SJSA1 (cell line): ENCODE results near the gene PPFIA2. TPM values are rescaled to one million over a fixed set of nuclear protein-coding genes. Genes with fewer than 3 reads are reported as not detected.
A peak's percentile ranks its signal among the peaks of the same experiment; 100 is the strongest.

ENCODE experiments used
- DNase-seq, 2 experiments: peaks; one replicate each; pipeline ENCODE4 v3.0.0-alpha.2; 2015 to 2020; ENCODE audit warnings: low spot score in 2 of 2, low read depth in 1 of 2
- H3K27ac ChIP-seq: fragments of 250-450 bp; sonication (Bioruptor Pico); 2 replicates; pipeline ENCODE4 v1.5.1; 2020; ENCODE audit warnings: mild to moderate bottlenecking, moderate library complexity
- H3K27me3 ChIP-seq: fragments of 250-450 bp; sonication (Bioruptor Pico); replicated peaks from 2 replicates; pipeline ENCODE4 v1.5.1; 2020; ENCODE audit warnings: mild to moderate bottlenecking, moderate library complexity
- H3K36me3 ChIP-seq: fragments of 250-450 bp; sonication (Bioruptor Pico); 2 replicates; pipeline ENCODE4 v1.5.1; 2020; ENCODE audit warnings: mild to moderate bottlenecking
- H3K4me1 ChIP-seq: fragments of 250-450 bp; sonication (Bioruptor Pico); replicated peaks from 2 replicates; pipeline ENCODE4 v1.6.1; 2021; ENCODE audit warnings: mild to moderate bottlenecking
- H3K4me3 ChIP-seq: fragments of 250-450 bp; sonication (Bioruptor Pico); 2 replicates; pipeline ENCODE4 v1.5.1; 2020; ENCODE audit warnings: mild to moderate bottlenecking
- H3K9me3 ChIP-seq: fragments of 250-450 bp; sonication (Bioruptor Pico); replicated peaks from 2 replicates; pipeline ENCODE4 v1.5.1; 2020; ENCODE audit warnings: mild to moderate bottlenecking
- total RNA-seq: library from RNA; depleted of rRNA; stranded (reverse); fragments of >200 nt; shearing (Covaris generic); gene quantifications from 2 replicates; pipeline ENCODE4 v1.2.3, GENCODE V29; 2014

The PPFIA2 gene
- total RNA-seq, 1 experiment from 2014 or later: 0.47 TPM

DNA sequence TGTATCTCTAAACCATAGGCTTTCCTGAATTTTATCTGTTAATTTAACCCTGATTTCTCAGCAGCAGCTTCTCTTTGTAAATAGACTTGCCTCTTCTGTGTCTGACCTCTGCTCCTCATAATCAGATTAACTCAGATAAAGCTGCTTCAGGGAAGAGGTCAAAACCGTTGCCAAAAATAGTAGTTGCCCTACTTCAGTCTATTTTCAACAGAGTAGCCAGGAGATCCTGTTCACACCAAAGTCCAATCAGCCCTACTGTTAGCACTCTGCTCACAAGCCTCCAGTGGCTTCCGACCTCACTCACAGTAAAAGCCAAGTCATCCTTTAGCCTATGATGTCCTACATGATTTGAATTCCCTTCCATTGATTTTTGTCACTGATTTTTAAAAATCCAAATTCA lies 258.4 kb downstream of the PPFIA2 start:
- H3K27ac ChIP-seq: no peak overlapping the region
- no peak overlapping the region for H3K4me3 ChIP-seq
- no peaks in the 10 kb centered on the region for H3K27me3 ChIP-seq
- no peaks in the 10 kb centered on the region for H3K9me3 ChIP-seq
- no peak for DNase-seq
- H3K36me3 ChIP-seq: no peaks in the 10 kb centered on the region
- no peaks in the 10 kb centered on the region for H3K4me1 ChIP-seq

DNA sequence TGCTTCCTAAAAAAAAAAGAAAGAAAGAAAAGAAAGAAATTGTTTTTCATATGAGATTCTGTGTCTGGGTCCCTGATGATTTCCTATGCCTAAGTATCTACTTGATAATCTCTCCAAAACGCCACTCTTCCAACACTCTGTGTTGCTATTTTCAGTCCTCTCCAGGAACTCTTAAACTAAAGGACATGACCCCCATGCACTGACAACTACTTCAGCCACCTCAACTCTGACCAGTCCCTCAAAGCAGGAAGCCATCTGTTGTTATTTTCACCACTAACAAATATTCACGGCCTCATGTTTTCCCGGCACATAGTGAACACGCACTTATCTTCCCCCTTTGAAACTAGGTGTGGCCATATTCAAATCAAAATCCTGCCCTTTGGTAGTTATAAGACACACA lies 259.3 kb downstream of the PPFIA2 start:
- Histone ChIP-seq H3K36me3 (no peaks in the 10 kb centered on the region), H3K9me3 (no peaks in the 10 kb centered on the region), H3K4me1 (no peaks in the 10 kb centered on the region), H3K27me3 (no peaks in the 10 kb centered on the region), H3K4me3 (no peak overlapping the region), H3K27ac (no peak overlapping the region)
- DNase-seq: no peak

- H3K27ac ChIP-seq: no peak overlapping the region
- no peak overlapping the region for H3K4me3 ChIP-seq
- no peaks in the 10 kb centered on the region for H3K27me3 ChIP-seq
- no peak for DNase-seq
- H3K4me1 ChIP-seq: no peaks in the 10 kb centered on the region
- H3K36me3 ChIP-seq: no peaks in the 10 kb centered on the region
- no peaks in the 10 kb centered on the region for H3K9me3 ChIP-seq
Measured at GRCh38 chr12:81492131-81492720, 266.9 kb downstream of the PPFIA2 start.

GRCh38 chr12:81472934-81473333 lies 286.2 kb downstream of the PPFIA2 start:
- DNase-seq: no peak
- H3K36me3 ChIP-seq: no peaks in the 10 kb centered on the region
- no peaks in the 10 kb centered on the region for H3K9me3 ChIP-seq
- no peaks in the 10 kb centered on the region for H3K4me1 ChIP-seq
- no peaks in the 10 kb centered on the region for H3K27me3 ChIP-seq
- H3K4me3 ChIP-seq: no peak overlapping the region
- no peak overlapping the region for H3K27ac ChIP-seq

- H3K9me3 ChIP-seq: no peaks in the 10 kb centered on the region
Measured at GRCh38 chr12:81470923-81471322, 288.2 kb downstream of the PPFIA2 start.

DNA sequence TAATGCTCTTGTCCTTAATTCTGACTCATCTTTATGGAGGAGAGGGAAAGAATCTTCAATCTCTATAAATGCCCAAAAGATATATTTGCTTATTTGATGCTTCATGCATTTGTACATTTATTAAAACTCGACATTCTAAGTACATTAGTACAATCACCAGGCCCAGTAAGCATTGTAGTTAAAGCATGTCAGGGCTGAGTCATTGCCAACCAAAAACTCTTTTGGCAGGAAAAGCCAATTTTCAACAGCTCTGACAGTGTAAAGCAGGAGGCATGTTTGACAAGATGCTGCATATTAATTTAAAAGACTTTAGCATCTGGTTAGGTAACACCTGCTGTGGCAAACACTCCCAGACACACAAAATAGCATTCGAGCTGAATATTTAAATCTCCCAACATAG lies 290.9 kb downstream of the PPFIA2 start:
- H3K4me1 ChIP-seq: no peaks in the 10 kb centered on the region
- H3K4me3 ChIP-seq: no peak overlapping the region
- H3K36me3 ChIP-seq: no peaks in the 10 kb centered on the region
- no peaks in the 10 kb centered on the region for H3K9me3 ChIP-seq
- H3K27me3 ChIP-seq: no peaks in the 10 kb centered on the region
- no peak for DNase-seq
- no peak overlapping the region for H3K27ac ChIP-seq

More at GRCh38 chr12:81470923-81471322, 288.2 kb downstream of the PPFIA2 start:
- no peak overlapping the region for H3K27ac ChIP-seq
- H3K36me3 ChIP-seq: no peaks in the 10 kb centered on the region
- H3K27me3 ChIP-seq: no peaks in the 10 kb centered on the region
- DNase-seq: no peak
- H3K4me1 ChIP-seq: no peaks in the 10 kb centered on the region
- H3K4me3 ChIP-seq: no peak overlapping the region

DNA sequence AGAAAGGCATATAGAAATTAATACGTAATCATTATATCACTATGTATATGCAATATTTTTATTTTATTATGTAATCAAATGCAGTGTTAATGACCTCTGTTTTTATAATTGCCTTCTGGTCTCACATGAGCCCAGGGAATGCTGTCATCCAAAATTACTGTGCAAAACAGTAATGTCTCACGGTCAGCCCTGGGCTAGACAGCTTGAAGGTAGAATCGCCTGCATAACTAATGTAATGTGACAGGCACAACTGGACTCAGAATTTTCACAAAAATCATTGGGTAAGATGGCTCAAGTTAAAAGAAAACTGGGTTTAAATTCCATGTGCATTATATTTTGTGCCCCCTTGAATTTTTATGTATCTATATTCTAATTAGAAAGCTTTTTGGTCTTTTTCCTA lies 293.3 kb downstream of the PPFIA2 start:
- Histone ChIP-seq H3K27ac (no peak overlapping the region), H3K4me3 (no peak overlapping the region), H3K9me3 (no peaks in the 10 kb centered on the region), H3K27me3 (no peaks in the 10 kb centered on the region), H3K36me3 (no peaks in the 10 kb centered on the region), H3K4me1 (no peaks in the 10 kb centered on the region)
- no peak for DNase-seq

- Histone ChIP-seq H3K27ac (no peak overlapping the region), H3K4me3 (no peak overlapping the region), H3K27me3 (no peaks in the 10 kb centered on the region), H3K4me1 (no peaks in the 10 kb centered on the region), H3K36me3 (no peaks in the 10 kb centered on the region), H3K9me3 (no peaks in the 10 kb centered on the region)
- no peak for DNase-seq
Measured at GRCh38 chr12:81465191-81465590, 294.0 kb downstream of the PPFIA2 start.

DNA sequence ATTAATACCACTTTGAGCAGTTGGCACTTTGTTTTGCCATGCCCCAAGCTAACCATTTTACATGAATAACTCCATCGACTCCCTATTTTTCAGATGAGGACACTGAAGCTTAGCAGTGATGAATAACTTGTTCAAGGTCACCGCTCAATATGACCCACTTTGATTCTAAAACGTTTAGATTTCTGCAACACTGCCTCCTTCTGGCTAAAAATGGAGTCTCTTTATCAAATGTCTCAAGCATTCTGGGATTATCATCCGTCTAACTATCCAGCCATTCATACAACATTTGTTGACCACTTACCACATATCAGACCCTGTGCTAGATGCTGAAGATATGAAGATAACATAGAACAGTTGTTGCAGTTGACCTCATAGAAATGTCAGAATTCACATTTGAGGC lies 298.0 kb downstream of the PPFIA2 start:
- Histone ChIP-seq H3K27me3 (no peaks in the 10 kb centered on the region), H3K9me3 (no peaks in the 10 kb centered on the region), H3K4me3 (no peak overlapping the region), H3K4me1 (no peaks in the 10 kb centered on the region), H3K36me3 (no peaks in the 10 kb centered on the region), H3K27ac (no peak overlapping the region)
- DNase-seq: no peak

DNA sequence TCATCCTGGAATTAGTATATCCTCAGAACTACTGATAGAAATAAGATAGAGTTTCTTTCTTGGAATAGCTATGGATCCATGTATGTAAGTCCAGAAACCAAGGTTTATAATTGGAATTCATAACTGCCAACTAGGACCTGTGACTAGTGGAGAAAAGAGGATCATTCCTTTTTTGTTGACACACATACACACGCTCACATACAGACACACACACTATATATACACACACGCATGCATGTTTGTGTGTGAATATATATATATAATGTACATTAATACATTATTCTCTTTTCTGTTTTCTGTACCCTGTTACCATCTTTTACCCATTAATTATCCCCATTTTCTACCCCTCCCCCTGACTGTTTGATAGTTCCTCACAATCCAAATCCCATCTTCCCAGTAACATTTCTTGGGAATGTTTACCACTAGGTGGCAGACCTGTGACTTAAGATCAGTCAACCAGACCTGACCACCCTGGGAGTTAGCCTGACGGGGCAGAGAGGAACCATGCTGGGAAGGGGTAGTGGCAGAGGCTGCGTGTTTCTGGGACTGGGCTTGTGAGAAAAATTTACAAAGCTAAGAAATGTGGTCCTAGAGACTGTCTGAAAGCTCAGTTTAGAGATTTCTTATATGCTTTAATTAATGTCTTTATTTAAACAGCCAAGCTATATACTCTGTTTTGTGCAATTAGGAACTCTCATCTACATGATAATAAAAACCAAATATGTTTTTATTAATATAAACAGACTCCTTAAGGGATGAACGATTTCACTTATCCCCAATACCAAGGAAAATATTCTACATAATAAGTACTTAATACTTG lies 308.0 kb downstream of the PPFIA2 start:
- DNase-seq: peak; percentile 34 to 48
- Histone ChIP-seq H3K27ac (no peak overlapping the region), H3K4me3 (no peak overlapping the region), H3K9me3 (no peaks in the 10 kb centered on the region), H3K36me3 (no peaks in the 10 kb centered on the region), H3K27me3 (no peaks in the 10 kb centered on the region), H3K4me1 (no peaks in the 10 kb centered on the region)

DNA sequence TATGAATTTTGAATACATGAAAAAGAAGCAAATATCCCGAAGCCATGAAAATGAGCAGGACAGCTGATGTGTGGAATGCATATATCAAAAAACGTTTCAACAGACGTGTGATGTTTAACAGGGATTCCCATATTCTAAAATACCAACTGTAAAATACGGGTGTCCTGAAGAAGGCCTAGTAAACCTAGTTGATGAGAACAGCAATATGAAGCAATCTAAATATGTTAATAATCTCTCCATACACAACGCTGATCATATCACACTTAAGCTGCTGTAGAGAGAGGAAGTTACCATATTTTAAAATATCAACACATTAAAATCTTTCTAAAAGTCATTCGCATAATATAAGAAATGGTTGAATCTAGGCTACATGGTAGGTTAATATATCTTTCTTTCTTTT lies 317.5 kb downstream of the PPFIA2 start:
- H3K36me3 ChIP-seq: no peaks in the 10 kb centered on the region
- H3K27ac ChIP-seq: no peak overlapping the region
- H3K9me3 ChIP-seq: no peaks in the 10 kb centered on the region
- H3K27me3 ChIP-seq: no peaks in the 10 kb centered on the region
- H3K4me1 ChIP-seq: no peaks in the 10 kb centered on the region
- no peak for DNase-seq
- H3K4me3 ChIP-seq: no peak overlapping the region

GRCh38 chr12:81440001-81440400 lies 319.1 kb downstream of the PPFIA2 start:
- H3K4me1 ChIP-seq: no peaks in the 10 kb centered on the region
- no peaks in the 10 kb centered on the region for H3K27me3 ChIP-seq
- no peak for DNase-seq
- H3K4me3 ChIP-seq: no peak overlapping the region
- no peaks in the 10 kb centered on the region for H3K36me3 ChIP-seq
- no peaks in the 10 kb centered on the region for H3K9me3 ChIP-seq
- H3K27ac ChIP-seq: no peak overlapping the region

DNA sequence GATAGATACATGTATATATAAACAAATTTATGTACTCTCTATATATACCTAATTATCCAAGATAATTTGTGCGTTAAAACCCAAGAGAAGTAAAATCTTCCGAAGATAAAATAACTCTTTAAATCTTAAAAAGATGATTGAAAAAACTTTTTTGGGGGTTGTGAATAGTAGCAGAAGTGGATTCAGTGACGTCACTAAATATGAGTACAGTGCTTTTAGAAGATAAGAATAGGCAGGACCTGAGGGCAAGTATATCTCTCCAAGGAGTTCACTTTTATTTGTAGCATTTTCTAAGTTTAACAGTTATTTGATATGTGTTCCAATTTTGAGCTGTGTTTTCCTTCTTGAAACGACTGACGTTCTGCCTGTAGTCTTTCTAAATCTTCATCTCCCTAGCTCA lies 319.8 kb downstream of the PPFIA2 start:
- Histone ChIP-seq H3K27ac (no peak overlapping the region), H3K4me3 (no peak overlapping the region), H3K27me3 (no peaks in the 10 kb centered on the region)

GRCh38 chr12:81417056-81417455 lies 342.1 kb downstream of the PPFIA2 start:
- Histone ChIP-seq H3K36me3 (no peaks in the 10 kb centered on the region), H3K4me1 (no peaks in the 10 kb centered on the region), H3K9me3 (no peaks in the 10 kb centered on the region), H3K27me3 (no peaks in the 10 kb centered on the region), H3K4me3 (no peak overlapping the region), H3K27ac (no peak overlapping the region)
- DNase-seq: no peak

More for the DNA sequence above, 319.8 kb downstream of the PPFIA2 start:
- no peak for DNase-seq
- H3K36me3 ChIP-seq: no peaks in the 10 kb centered on the region
- no peaks in the 10 kb centered on the region for H3K4me1 ChIP-seq
- H3K9me3 ChIP-seq: no peaks in the 10 kb centered on the region
